Endothelial cell of umbilical vein (primary cell): ENCODE measurements around the gene PPP1R12A.

Source experiments
- POLR2A ChIP-seq: IDR thresholded peaks from 2 replicates; pipeline ENCODE4 v1.6.1; 2012; ENCODE audit warnings: low read depth, mild to moderate bottlenecking, control low read depth, low read length
- POLR2AphosphoS5 ChIP-seq: IDR thresholded peaks from 2 replicates; pipeline ENCODE4 v1.6.1; 2012; ENCODE audit warnings: low read depth, mild to moderate bottlenecking, control low read depth, low read length, moderate library complexity; ENCODE audit not compliant: insufficient read depth
- TF ChIP-seq, protein P1 (sequence below), 2 donors: IDR thresholded peaks; 1 replicate in 1 of 2; 2 replicates in 1 of 2; pipeline ENCODE4 v1.5.1; 2011; ENCODE audit warnings: low read length in 2 of 2, mild to moderate bottlenecking in 2 of 2, moderate library complexity in 2 of 2, control low read depth in 1 of 2, inconsistent platforms in 1 of 2, low read depth in 1 of 2; ENCODE audit not compliant: insufficient read depth in 1 of 2; ENCODE audit errors: extremely low read depth in 1 of 2
- TF ChIP-seq, protein P2 (sequence below): IDR thresholded peaks from 2 replicates; pipeline ENCODE4 v1.6.1; 2011; ENCODE audit not compliant: insufficient read depth, insufficient read length

DNA sequence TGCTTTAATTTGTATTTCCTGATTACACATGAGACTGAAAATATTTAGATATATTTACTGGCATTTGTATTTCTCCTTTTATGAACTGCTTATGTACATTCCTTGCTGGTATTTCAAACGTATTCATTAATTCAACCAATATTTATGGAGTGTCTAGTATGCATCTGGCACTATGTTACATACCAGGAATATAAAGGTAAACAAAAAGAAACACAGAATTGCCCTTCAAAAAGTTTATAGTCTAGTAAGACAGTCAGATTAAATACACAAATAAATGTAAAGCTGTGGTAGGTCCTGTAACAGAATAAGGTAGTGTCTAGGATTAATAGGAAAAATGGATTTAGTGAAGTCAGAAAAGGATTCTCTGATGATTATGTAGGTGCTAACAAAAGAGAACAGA, 87.5 kb downstream of the PPP1R12A start:
- TF ChIP-seq, protein P1, sequence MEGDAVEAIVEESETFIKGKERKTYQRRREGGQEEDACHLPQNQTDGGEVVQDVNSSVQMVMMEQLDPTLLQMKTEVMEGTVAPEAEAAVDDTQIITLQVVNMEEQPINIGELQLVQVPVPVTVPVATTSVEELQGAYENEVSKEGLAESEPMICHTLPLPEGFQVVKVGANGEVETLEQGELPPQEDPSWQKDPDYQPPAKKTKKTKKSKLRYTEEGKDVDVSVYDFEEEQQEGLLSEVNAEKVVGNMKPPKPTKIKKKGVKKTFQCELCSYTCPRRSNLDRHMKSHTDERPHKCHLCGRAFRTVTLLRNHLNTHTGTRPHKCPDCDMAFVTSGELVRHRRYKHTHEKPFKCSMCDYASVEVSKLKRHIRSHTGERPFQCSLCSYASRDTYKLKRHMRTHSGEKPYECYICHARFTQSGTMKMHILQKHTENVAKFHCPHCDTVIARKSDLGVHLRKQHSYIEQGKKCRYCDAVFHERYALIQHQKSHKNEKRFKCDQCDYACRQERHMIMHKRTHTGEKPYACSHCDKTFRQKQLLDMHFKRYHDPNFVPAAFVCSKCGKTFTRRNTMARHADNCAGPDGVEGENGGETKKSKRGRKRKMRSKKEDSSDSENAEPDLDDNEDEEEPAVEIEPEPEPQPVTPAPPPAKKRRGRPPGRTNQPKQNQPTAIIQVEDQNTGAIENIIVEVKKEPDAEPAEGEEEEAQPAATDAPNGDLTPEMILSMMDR (IDR thresholded peaks at IDR 0.05; ENCODE audit: extremely low read depth in 1 of 2, insufficient read depth in 1 of 2, low read depth in 1 of 2, low read length in 2 of 2): no peak
- TF ChIP-seq POLR2A (no peak), POLR2AphosphoS5 (no peak)
- TF ChIP-seq, protein P2, sequence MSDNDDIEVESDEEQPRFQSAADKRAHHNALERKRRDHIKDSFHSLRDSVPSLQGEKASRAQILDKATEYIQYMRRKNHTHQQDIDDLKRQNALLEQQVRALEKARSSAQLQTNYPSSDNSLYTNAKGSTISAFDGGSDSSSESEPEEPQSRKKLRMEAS: no peak
